GM12864 (cell line): ENCODE data around the gene PREX1.

Experiments used
- DNase-seq: peaks from one replicate; pipeline ENCODE4 v3.0.0-alpha.2; 2011; ENCODE audit warnings: low read depth
- H3K4me3 ChIP-seq: 2 replicates; pipeline ENCODE4 v1.5.1; 2011; ENCODE audit warnings: mild to moderate bottlenecking, low read depth, low read length, control low read depth
- CTCF ChIP-seq: IDR thresholded peaks from 2 replicates; pipeline ENCODE4 v1.5.1; 2011; ENCODE audit warnings: low read depth, mild to moderate bottlenecking, moderate library complexity, low read length, control low read depth, inconsistent platforms; ENCODE audit errors: missing control alignments

The PREX1 gene

GRCh38 chr20:48718786-48719578 lies 108.8 kb downstream of the PREX1 start:
- DNase-seq: no peak
- TF ChIP-seq CTCF: no peak
- no peak overlapping the region for H3K4me3 ChIP-seq

- TF ChIP-seq CTCF: no peak
- DNase-seq: no peak
- H3K4me3 ChIP-seq: no peak overlapping the region
Observed at GRCh38 chr20:48717680-48718223, 110.0 kb downstream of the PREX1 start.

GRCh38 chr20:48717095-48717672 lies 110.6 kb downstream of the PREX1 start:
- DNase-seq: no peak
- no peak overlapping the region for H3K4me3 ChIP-seq

GRCh38 chr20:48716541-48716940 lies 111.3 kb downstream of the PREX1 start:
- H3K4me3 ChIP-seq: no peak overlapping the region
- no peak for TF ChIP-seq CTCF
- no peak for DNase-seq

More at GRCh38 chr20:48717095-48717672, 110.6 kb downstream of the PREX1 start:
- peak; percentile 10 for TF ChIP-seq CTCF

GRCh38 chr20:48716086-48716485 lies 111.7 kb downstream of the PREX1 start:
- H3K4me3 ChIP-seq: no peak overlapping the region
- no peak for DNase-seq
- TF ChIP-seq CTCF: no peak

- DNase-seq: no peak
- no peak for TF ChIP-seq CTCF
- H3K4me3 ChIP-seq: no peak overlapping the region
Observed at GRCh38 chr20:48714764-48715163, 113.0 kb downstream of the PREX1 start.
